GM12873 (cell line): Measurements from ENCODE around the gene IGLL1.

Experiments used
- CTCF ChIP-seq: IDR thresholded peaks from 2 replicates; pipeline ENCODE4 v1.5.1; 2012; ENCODE audit warnings: low read depth, mild to moderate bottlenecking, moderate library complexity, low read length, control low read depth; ENCODE audit not compliant: insufficient read depth; ENCODE audit errors: missing control alignments

IGLL1 gene

GRCh38 chr22:23591201-23591791, 11.2 kb upstream of the IGLL1 start:
- peak; percentile 98 for TF ChIP-seq CTCF

- no peak for TF ChIP-seq CTCF
Observed at GRCh38 chr22:23583836-23584235, 3.7 kb upstream of the IGLL1 start.

GRCh38 chr22:23583153-23583552, 3.1 kb upstream of the IGLL1 start:
- no peak for TF ChIP-seq CTCF

- TF ChIP-seq CTCF = no peak
Observed at GRCh38 chr22:23581260-23581650, 1.2 kb upstream of the IGLL1 start.

GRCh38 chr22:23580576-23581259, 628 bp upstream of the IGLL1 start:
- no peak for TF ChIP-seq CTCF

- no peak for TF ChIP-seq CTCF
Observed at GRCh38 chr22:23579280-23579679, 810 bp downstream of the IGLL1 start.

- no peak for TF ChIP-seq CTCF
Observed at GRCh38 chr22:23578306-23578705, 1.8 kb downstream of the IGLL1 start.
